Uterus (tissue), 2 donors: Measurements from ENCODE around the gene BBS1.

Source experiments
- CTCF ChIP-seq, 4 experiments: fragments of 200-600 bp in 2 of 4; fragments of 450-650 bp in 2 of 4; sonication (generic) in 2 of 4; IDR thresholded peaks; one replicate each; pipeline ENCODE4 v1.5.1; 2016 to 2019; ENCODE audit warnings: antibody characterized with exemption in 4 of 4, mild to moderate bottlenecking in 2 of 4, moderate library complexity in 1 of 4
- POLR2A ChIP-seq, 2 donors: fragments of 450-650 bp; IDR thresholded peaks; one replicate each; pipeline ENCODE4 v1.6.1; 2016; ENCODE audit warnings: antibody characterized with exemption in 2 of 2, mild to moderate bottlenecking in 1 of 2, moderate library complexity in 1 of 2

GRCh38 chr11:66470015-66470414 lies 40.4 kb upstream of the BBS1 start:
- no peak for TF ChIP-seq CTCF (IDR thresholded peaks at IDR 0.05)
- no peak for TF ChIP-seq POLR2A (IDR thresholded peaks at IDR 0.05)
